SK-N-SH (cell line): ENCODE measurements around the gene FAM149B1. TPM values are rescaled to one million over a fixed set of nuclear protein-coding genes. Genes with fewer than 3 reads are reported as not detected.

Source experiments
- CTCF ChIA-PET: fragments of 300-600, 350-600 bp; formaldehyde crosslinking; extraction: SDS; loops from one replicate; lab custom pipeline; 2021; lab: Yijun Ruan, JAX
- POLR2A ChIA-PET: fragments of 350-600 bp; sonication (Branson Sonifier 250); formaldehyde crosslinking; extraction: SDS; loops from one replicate; lab custom pipeline; 2020; ENCODE audit warnings: antibody characterized with exemption, inconsistent platforms; lab: Yijun Ruan, JAX
- DNase-seq: peaks from one replicate; pipeline ENCODE4 v3.0.0; 2012
- H2AFZ ChIP-seq: fragments of 200-600 bp; sonication (generic); 2 replicates; pipeline ENCODE4 v1.8.1; 2016; ENCODE audit warnings: antibody characterized with exemption, mild to moderate bottlenecking, low read depth
- H3F3A ChIP-seq: fragments of 200-600 bp; sonication (generic); replicated peaks from 2 replicates; pipeline ENCODE3; 2016; ENCODE audit warnings: antibody characterized with exemption, mild to moderate bottlenecking; ENCODE audit not compliant: insufficient read depth
- H3K27ac ChIP-seq, 2 experiments: fragments of 200-500 bp in 1 of 2; fragments of 200-600 bp in 1 of 2; sonication (Bioruptor generic) in 1 of 2; sonication (generic), shearing (Covaris generic) in 1 of 2; 2 replicates each; pipeline versions ENCODE4 v1.5.1 to v1.6.1; 2014 to 2016; ENCODE audit warnings: low read depth in 2 of 2, inconsistent platforms in 1 of 2, low read length in 1 of 2, mild to moderate bottlenecking in 1 of 2, mixed read lengths in 1 of 2
- H3K27me3 ChIP-seq: fragments of 200-600 bp; sonication (generic), shearing (Covaris generic); 2 replicates; pipeline ENCODE4 v1.6.1; 2016; ENCODE audit warnings: mixed run types; ENCODE audit not compliant: insufficient read depth
- H3K36me3 ChIP-seq, 2 experiments: fragments of 200-500 bp in 1 of 2; fragments of 200-600 bp in 1 of 2; sonication (Bioruptor generic) in 1 of 2; sonication (generic) in 1 of 2; replicated peaks in 1 of 2; 2 replicates each; pipeline versions ENCODE3 to v1.5.1; 2014 to 2016; ENCODE audit warnings: low read length in 1 of 2, mild to moderate bottlenecking in 1 of 2; ENCODE audit not compliant: insufficient read depth in 2 of 2, control insufficient read depth in 1 of 2
- H3K4me1 ChIP-seq, 2 experiments: fragments of 200-500 bp in 1 of 2; fragments of 200-600 bp in 1 of 2; sonication (Bioruptor generic) in 1 of 2; sonication (generic), shearing (Covaris generic) in 1 of 2; 2 replicates each; pipeline versions ENCODE4 v1.5.1 to v1.6.1; 2014 to 2016; ENCODE audit warnings: low read depth in 1 of 2, low read length in 1 of 2, mixed run types in 1 of 2; ENCODE audit not compliant: insufficient read depth in 2 of 2, control insufficient read depth in 1 of 2
- H3K4me2 ChIP-seq: fragments of 200-600 bp; sonication (generic), shearing (Covaris generic); 2 replicates; pipeline ENCODE4 v1.6.1; 2017; ENCODE audit warnings: mixed run types
- H3K4me3 ChIP-seq, 2 experiments: fragments of 200-500 bp in 1 of 2; fragments of 200-600 bp in 1 of 2; sonication (Bioruptor generic) in 1 of 2; sonication (generic), shearing (Covaris generic) in 1 of 2; 2 replicates each; pipeline versions ENCODE4 v1.5.1 to v1.8.1; 2014 to 2016; ENCODE audit warnings: low read depth in 2 of 2, inconsistent platforms in 1 of 2, low read length in 1 of 2, mild to moderate bottlenecking in 1 of 2, mixed read lengths in 1 of 2, moderate library complexity in 1 of 2
- H3K79me2 ChIP-seq: fragments of 200-600 bp; sonication (generic); 2 replicates; pipeline ENCODE4 v1.8.1; 2017; ENCODE audit warnings: mild to moderate bottlenecking; ENCODE audit not compliant: insufficient read depth
- H3K9ac ChIP-seq: fragments of 200-600 bp; sonication (generic); 2 replicates; pipeline ENCODE4 v1.6.1; 2017; ENCODE audit warnings: mixed run types
- H3K9me2 ChIP-seq: fragments of 200-600 bp; sonication (generic); 2 replicates; pipeline ENCODE4 v1.6.1; 2017; ENCODE audit warnings: mixed run types
- H3K9me3 ChIP-seq: fragments of 200-600 bp; sonication (generic); 2 replicates; pipeline ENCODE4 v1.6.1; 2017; ENCODE audit warnings: mixed run types, mild to moderate bottlenecking, moderate library complexity
- H4K20me1 ChIP-seq: fragments of 200-600 bp; sonication (generic); 2 replicates; pipeline ENCODE4 v1.6.1; 2017; ENCODE audit warnings: mild to moderate bottlenecking, mixed run types; ENCODE audit not compliant: insufficient read depth
- FOSL2 ChIP-seq: IDR thresholded peaks from 2 replicates; pipeline ENCODE4 v1.4.0; 2012; ENCODE audit warnings: low read depth, mild to moderate bottlenecking, moderate library complexity, borderline replicate concordance
- FOXJ3 ChIP-seq: sonication (generic); formaldehyde crosslinking; IDR thresholded peaks from 2 replicates; pipeline ENCODE4 v1.5.1; 2020; ENCODE audit warnings: mild to moderate bottlenecking, missing genetic modification reagents
- FOXM1 ChIP-seq: IDR thresholded peaks from 2 replicates; pipeline ENCODE4 v1.4.0; 2012; ENCODE audit warnings: low read depth, mild to moderate bottlenecking
- GABPA ChIP-seq: IDR thresholded peaks from 2 replicates; pipeline ENCODE4 v1.4.0; 2012; ENCODE audit warnings: low read depth, mild to moderate bottlenecking
- JUND ChIP-seq: IDR thresholded peaks from 2 replicates; pipeline ENCODE4 v1.4.0; 2012
- NFIC ChIP-seq: IDR thresholded peaks from 2 replicates; pipeline ENCODE4 v1.4.0; 2012; ENCODE audit warnings: borderline replicate concordance
- POLR2AphosphoS5 ChIP-seq: IDR thresholded peaks from 2 replicates; pipeline ENCODE4 v1.6.1; 2012; ENCODE audit warnings: low read depth, low read length
- RCOR1 ChIP-seq: fragments of 150-350 bp; IDR thresholded peaks from 2 replicates; pipeline ENCODE4 v1.6.1; 2017; ENCODE audit warnings: antibody characterized with exemption, low read length
- TAF1 ChIP-seq: IDR thresholded peaks from 2 replicates; pipeline ENCODE4 v1.6.1; 2012; ENCODE audit warnings: low read depth, mild to moderate bottlenecking, low read length, moderate library complexity, borderline replicate concordance
- YY1 ChIP-seq: IDR thresholded peaks from 2 replicates; pipeline ENCODE4 v1.4.0; 2012; ENCODE audit warnings: low read depth, mild to moderate bottlenecking
- WGBS: methylation state at CpG from one replicate; pipeline ENCODE4 v1.1.6; 2017; ENCODE audit warnings: low lambda C conversion rate; 5-methylcytosine and 5-hydroxymethylcytosine counted together
- polyA plus RNA-seq, 3 experiments: library from polyadenylated mRNA; depleted of rRNA; stranded (reverse); fragments of >200 nt; gene quantifications; 2 replicates each; pipeline ENCODE4 v1.2.3, GENCODE V29; 2012
- TF ChIP-seq, protein P1 (sequence below): IDR thresholded peaks from 2 replicates; pipeline ENCODE4 v1.4.0; 2012; ENCODE audit warnings: low read depth, borderline replicate concordance
- TF ChIP-seq, protein P2 (sequence below): IDR thresholded peaks from 2 replicates; pipeline ENCODE4; 2012
- TF ChIP-seq, protein P3 (sequence below): IDR thresholded peaks from 2 replicates; pipeline ENCODE4 v1.4.0; 2012; ENCODE audit warnings: low read depth
- TF ChIP-seq, protein P4 (sequence below): IDR thresholded peaks from 2 replicates; pipeline ENCODE4 v1.6.1; 2012; ENCODE audit warnings: mild to moderate bottlenecking, low read depth, low read length, moderate library complexity
- TF ChIP-seq, protein P5 (sequence below): fragments of 150-350 bp; IDR thresholded peaks from 2 replicates; pipeline ENCODE4 v1.6.1; 2016; ENCODE audit warnings: mild to moderate bottlenecking, low read depth, low read length

FAM149B1 gene
- polyA plus RNA-seq, 1 of the 3 experiments (the other 2 are of a cell fraction) = 28.2 TPM

DNA sequence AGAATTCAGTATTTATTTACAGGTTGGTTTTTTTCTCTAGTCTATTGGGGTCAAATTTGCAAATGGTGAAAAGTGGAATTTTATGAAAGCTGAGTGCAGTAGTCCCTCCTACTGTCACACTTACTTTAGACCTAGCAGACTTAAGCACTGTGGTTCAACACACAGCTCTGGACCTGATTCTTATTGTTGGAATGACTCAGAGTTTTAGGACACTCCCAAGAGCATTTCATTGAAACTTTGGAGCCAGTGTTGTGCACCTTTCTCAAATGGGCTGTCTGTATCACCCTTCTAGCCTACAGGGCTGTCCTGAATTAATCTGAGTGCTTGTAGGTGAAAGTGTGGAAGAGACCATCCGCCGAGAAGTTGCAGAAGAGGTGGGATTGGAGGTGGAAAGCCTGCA lies 41.6 kb upstream of the FAM149B1 start:
- no peak overlapping the region for H3K4me2 ChIP-seq
- no peak for DNase-seq
- CTCF ChIA-PET = no interaction called here
- no peaks in the 10 kb centered on the region for H3K4me1 ChIP-seq
- H3K9me3 ChIP-seq = no peaks in the 10 kb centered on the region
- POLR2A ChIA-PET = no interaction called here
- no peak overlapping the region for H3K4me3 ChIP-seq
- peaks cover 49 to 63% of the 10 kb centered on the region in 2 experiments for H3K36me3 ChIP-seq
- no peaks in the 10 kb centered on the region for H3K9me2 ChIP-seq
- 100% methylated on average over 2 of the region's 2 CpGs for WGBS
- no peak overlapping the region for H3K27ac ChIP-seq
- no peak overlapping the region for H3K9ac ChIP-seq
- H3F3A ChIP-seq = peaks cover 14% of the 10 kb centered on the region
- no peaks in the 10 kb centered on the region; the same call in 1 of the 2 replicates for H4K20me1 ChIP-seq
- TF ChIP-seq, protein P1, sequence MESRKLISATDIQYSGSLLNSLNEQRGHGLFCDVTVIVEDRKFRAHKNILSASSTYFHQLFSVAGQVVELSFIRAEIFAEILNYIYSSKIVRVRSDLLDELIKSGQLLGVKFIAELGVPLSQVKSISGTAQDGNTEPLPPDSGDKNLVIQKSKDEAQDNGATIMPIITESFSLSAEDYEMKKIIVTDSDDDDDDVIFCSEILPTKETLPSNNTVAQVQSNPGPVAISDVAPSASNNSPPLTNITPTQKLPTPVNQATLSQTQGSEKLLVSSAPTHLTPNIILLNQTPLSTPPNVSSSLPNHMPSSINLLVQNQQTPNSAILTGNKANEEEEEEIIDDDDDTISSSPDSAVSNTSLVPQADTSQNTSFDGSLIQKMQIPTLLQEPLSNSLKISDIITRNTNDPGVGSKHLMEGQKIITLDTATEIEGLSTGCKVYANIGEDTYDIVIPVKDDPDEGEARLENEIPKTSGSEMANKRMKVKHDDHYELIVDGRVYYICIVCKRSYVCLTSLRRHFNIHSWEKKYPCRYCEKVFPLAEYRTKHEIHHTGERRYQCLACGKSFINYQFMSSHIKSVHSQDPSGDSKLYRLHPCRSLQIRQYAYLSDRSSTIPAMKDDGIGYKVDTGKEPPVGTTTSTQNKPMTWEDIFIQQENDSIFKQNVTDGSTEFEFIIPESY = no peak
- TF ChIP-seq TAF1 (no peak), POLR2AphosphoS5 (no peak), FOSL2 (no peak), FOXM1 (no peak), YY1 (no peak), NFIC (no peak), GABPA (no peak), JUND (no peak), RCOR1 (no peak), FOXJ3 (CRISPR knock-in tag) (no peak)
- TF ChIP-seq, protein P2, sequence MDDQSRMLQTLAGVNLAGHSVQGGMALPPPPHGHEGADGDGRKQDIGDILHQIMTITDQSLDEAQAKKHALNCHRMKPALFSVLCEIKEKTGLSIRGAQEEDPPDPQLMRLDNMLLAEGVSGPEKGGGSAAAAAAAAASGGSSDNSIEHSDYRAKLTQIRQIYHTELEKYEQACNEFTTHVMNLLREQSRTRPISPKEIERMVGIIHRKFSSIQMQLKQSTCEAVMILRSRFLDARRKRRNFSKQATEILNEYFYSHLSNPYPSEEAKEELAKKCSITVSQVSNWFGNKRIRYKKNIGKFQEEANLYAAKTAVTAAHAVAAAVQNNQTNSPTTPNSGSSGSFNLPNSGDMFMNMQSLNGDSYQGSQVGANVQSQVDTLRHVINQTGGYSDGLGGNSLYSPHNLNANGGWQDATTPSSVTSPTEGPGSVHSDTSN = no peak
- TF ChIP-seq, protein P3, sequence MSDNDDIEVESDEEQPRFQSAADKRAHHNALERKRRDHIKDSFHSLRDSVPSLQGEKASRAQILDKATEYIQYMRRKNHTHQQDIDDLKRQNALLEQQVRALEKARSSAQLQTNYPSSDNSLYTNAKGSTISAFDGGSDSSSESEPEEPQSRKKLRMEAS = no peak
- TF ChIP-seq, protein P4, sequence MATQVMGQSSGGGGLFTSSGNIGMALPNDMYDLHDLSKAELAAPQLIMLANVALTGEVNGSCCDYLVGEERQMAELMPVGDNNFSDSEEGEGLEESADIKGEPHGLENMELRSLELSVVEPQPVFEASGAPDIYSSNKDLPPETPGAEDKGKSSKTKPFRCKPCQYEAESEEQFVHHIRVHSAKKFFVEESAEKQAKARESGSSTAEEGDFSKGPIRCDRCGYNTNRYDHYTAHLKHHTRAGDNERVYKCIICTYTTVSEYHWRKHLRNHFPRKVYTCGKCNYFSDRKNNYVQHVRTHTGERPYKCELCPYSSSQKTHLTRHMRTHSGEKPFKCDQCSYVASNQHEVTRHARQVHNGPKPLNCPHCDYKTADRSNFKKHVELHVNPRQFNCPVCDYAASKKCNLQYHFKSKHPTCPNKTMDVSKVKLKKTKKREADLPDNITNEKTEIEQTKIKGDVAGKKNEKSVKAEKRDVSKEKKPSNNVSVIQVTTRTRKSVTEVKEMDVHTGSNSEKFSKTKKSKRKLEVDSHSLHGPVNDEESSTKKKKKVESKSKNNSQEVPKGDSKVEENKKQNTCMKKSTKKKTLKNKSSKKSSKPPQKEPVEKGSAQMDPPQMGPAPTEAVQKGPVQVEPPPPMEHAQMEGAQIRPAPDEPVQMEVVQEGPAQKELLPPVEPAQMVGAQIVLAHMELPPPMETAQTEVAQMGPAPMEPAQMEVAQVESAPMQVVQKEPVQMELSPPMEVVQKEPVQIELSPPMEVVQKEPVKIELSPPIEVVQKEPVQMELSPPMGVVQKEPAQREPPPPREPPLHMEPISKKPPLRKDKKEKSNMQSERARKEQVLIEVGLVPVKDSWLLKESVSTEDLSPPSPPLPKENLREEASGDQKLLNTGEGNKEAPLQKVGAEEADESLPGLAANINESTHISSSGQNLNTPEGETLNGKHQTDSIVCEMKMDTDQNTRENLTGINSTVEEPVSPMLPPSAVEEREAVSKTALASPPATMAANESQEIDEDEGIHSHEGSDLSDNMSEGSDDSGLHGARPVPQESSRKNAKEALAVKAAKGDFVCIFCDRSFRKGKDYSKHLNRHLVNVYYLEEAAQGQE = no peak
- TF ChIP-seq, protein P5, sequence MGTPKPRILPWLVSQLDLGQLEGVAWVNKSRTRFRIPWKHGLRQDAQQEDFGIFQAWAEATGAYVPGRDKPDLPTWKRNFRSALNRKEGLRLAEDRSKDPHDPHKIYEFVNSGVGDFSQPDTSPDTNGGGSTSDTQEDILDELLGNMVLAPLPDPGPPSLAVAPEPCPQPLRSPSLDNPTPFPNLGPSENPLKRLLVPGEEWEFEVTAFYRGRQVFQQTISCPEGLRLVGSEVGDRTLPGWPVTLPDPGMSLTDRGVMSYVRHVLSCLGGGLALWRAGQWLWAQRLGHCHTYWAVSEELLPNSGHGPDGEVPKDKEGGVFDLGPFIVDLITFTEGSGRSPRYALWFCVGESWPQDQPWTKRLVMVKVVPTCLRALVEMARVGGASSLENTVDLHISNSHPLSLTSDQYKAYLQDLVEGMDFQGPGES = no peak
- H3K27me3 ChIP-seq = no peaks in the 10 kb centered on the region
- no peaks in the 10 kb centered on the region for H3K79me2 ChIP-seq
- H2AFZ ChIP-seq = no peak overlapping the region
